Measurements from ENCODE around the gene GTF3C1. TPM values are rescaled to one million over a fixed set of nuclear protein-coding genes. Genes with fewer than 3 reads are reported as not detected.

GTF3C1 gene
- total RNA-seq, 1 experiment from 2014 or later: 97.5 TPM

DNA sequence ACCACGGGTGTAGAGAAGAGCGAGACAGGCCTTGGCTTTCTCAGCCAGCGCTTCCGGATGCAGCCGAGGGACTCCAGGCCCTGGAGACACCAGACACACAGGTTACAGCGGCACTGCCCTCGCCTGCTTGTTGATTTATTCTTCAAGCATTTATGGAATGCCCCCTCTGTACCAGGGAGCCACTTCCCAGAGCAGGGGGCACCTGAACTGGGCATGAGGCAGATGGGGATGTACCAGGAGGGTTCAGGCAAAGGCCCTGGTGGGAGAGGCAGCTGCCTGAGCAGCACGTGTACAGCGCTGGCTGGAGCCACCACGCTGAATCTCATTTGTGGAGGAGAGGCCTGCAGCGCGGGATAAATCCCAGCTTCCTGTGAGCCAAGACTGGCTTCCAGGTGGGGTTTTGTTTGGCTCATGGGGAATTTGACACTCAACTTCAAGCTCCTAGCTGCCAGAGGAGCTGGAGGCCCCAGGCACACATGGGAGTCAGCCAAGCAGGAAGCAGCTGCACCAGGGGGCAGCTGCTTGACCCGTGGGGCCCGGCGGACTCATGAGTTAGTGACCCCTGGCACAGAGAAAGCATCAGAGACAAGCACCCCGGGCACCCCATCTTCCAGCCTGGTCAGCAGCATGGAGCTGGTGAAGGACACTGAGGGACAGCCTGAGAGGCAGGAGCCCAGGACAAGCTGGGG, 88.1 kb downstream of the GTF3C1 start:
- H3K79me2 ChIP-seq (ENCODE audit: low read length): no peaks in the 10 kb centered on the region
- CTCF ChIA-PET: no interaction called here
- no TSS peak for BruUV-seq (replicated peaks)
- no peak overlapping the region for H3K4me2 ChIP-seq (ENCODE audit: low read length)
- no peaks in the 10 kb centered on the region for H3K9me3 ChIP-seq (ENCODE audit: low read length)
- no peaks in the 10 kb centered on the region for H3K27me3 ChIP-seq (ENCODE audit: low read length)
- H3K9me2 ChIP-seq (replicated peaks; ENCODE audit: low read length): no peaks in the 10 kb centered on the region
- H4K20me1 ChIP-seq (ENCODE audit: low read length): no peaks in the 10 kb centered on the region
- no peak overlapping the region for H3K4me3 ChIP-seq (ENCODE audit: low read length)
- ATAC-seq (no peak), DNase-seq (no peak)
- no peak overlapping the region for H3K9ac ChIP-seq (ENCODE audit: low read length)
- no peaks in the 10 kb centered on the region for H3F3A ChIP-seq (ENCODE audit: low read length, unreplicated experiment)
- POLR2A ChIA-PET (ENCODE audit: unreplicated experiment): interaction anchor here (0.5 kb wide), 1 partner anchor 216 kb away, joined by 3 read pairs; no protein-coding TSS in a partner anchor
- intact Hi-C loops (cut with micrococcal nuclease): no loop called here
- H2AFZ ChIP-seq (ENCODE audit: low read length): no peak overlapping the region
- no peaks in the 10 kb centered on the region for H3K4me1 ChIP-seq (ENCODE audit: insufficient read depth, low read length)
- TF ChIP-seq EZH2phosphoT487 (IDR thresholded peaks at IDR 0.05; ENCODE audit: borderline replicate concordance, low read length): no peak
- no peak for TF ChIP-seq CTCF (conservative IDR thresholded peaks at IDR 0.05; ENCODE audit: low read depth, low read length)
- TF ChIP-seq EZH2 (IDR thresholded peaks at IDR 0.05; ENCODE audit: low read length, unreplicated experiment): no peak
- no peak overlapping the region for H3K27ac ChIP-seq (ENCODE audit: low read length)
- H3K36me3 ChIP-seq (ENCODE audit: low read depth, low read length): no peaks in the 10 kb centered on the region

GRCh38 chr16:27460663-27461482, 88.8 kb downstream of the GTF3C1 start:
- Histone ChIP-seq H3K9ac (ENCODE audit: low read length) (no peak overlapping the region), H3K27me3 (ENCODE audit: low read length) (no peaks in the 10 kb centered on the region), H3F3A (ENCODE audit: low read length, unreplicated experiment) (no peaks in the 10 kb centered on the region), H3K4me3 (ENCODE audit: low read length) (no peak overlapping the region), H3K9me3 (ENCODE audit: low read length) (no peaks in the 10 kb centered on the region), H3K4me1 (ENCODE audit: insufficient read depth, low read length) (no peaks in the 10 kb centered on the region), H3K4me2 (ENCODE audit: low read length) (no peak overlapping the region), H3K79me2 (ENCODE audit: low read length) (no peaks in the 10 kb centered on the region), H2AFZ (ENCODE audit: low read length) (no peak overlapping the region), H3K27ac (ENCODE audit: low read length) (no peak overlapping the region), H3K9me2 (replicated peaks; ENCODE audit: low read length) (no peaks in the 10 kb centered on the region), H4K20me1 (ENCODE audit: low read length) (no peaks in the 10 kb centered on the region), H3K36me3 (ENCODE audit: low read depth, low read length) (no peaks in the 10 kb centered on the region)
- no peak for TF ChIP-seq EZH2phosphoT487 (IDR thresholded peaks at IDR 0.05; ENCODE audit: borderline replicate concordance, low read length)
- TF ChIP-seq CTCF (conservative IDR thresholded peaks at IDR 0.05; ENCODE audit: low read depth, low read length): no peak
- no peak for TF ChIP-seq EZH2 (IDR thresholded peaks at IDR 0.05; ENCODE audit: low read length, unreplicated experiment)
- intact Hi-C loops (cut with micrococcal nuclease): no loop called here
- no TSS peak for BruUV-seq (replicated peaks)
- CTCF ChIA-PET: no interaction called here
- POLR2A ChIA-PET (ENCODE audit: unreplicated experiment): no interaction called here
- no peak for ATAC-seq
- DNase-seq: no peak

- CTCF ChIA-PET: no interaction called here
- H3K36me3 ChIP-seq (ENCODE audit: low read depth, low read length): no peaks in the 10 kb centered on the region
Observed at GRCh38 chr16:27460213-27460612, 89.5 kb downstream of the GTF3C1 start.

More at GRCh38 chr16:27460213-27460612, 89.5 kb downstream of the GTF3C1 start:
- Histone ChIP-seq H3K79me2 (ENCODE audit: low read length) (no peaks in the 10 kb centered on the region), H4K20me1 (ENCODE audit: low read length) (no peaks in the 10 kb centered on the region), H3K9ac (ENCODE audit: low read length) (no peak overlapping the region), H2AFZ (ENCODE audit: low read length) (no peak overlapping the region), H3K4me1 (ENCODE audit: insufficient read depth, low read length) (no peaks in the 10 kb centered on the region), H3F3A (ENCODE audit: low read length, unreplicated experiment) (no peaks in the 10 kb centered on the region), H3K9me3 (ENCODE audit: low read length) (no peaks in the 10 kb centered on the region), H3K27ac (ENCODE audit: low read length) (no peak overlapping the region), H3K4me3 (ENCODE audit: low read length) (no peak overlapping the region), H3K4me2 (ENCODE audit: low read length) (no peak overlapping the region), H3K27me3 (ENCODE audit: low read length) (no peaks in the 10 kb centered on the region), H3K9me2 (replicated peaks; ENCODE audit: low read length) (no peaks in the 10 kb centered on the region)
- POLR2A ChIA-PET (ENCODE audit: unreplicated experiment): no interaction called here
- DNase-seq (no peak), ATAC-seq (no peak)
- TF ChIP-seq EZH2 (IDR thresholded peaks at IDR 0.05; ENCODE audit: low read length, unreplicated experiment) (no peak), CTCF (conservative IDR thresholded peaks at IDR 0.05; ENCODE audit: low read depth, low read length) (no peak), EZH2phosphoT487 (IDR thresholded peaks at IDR 0.05; ENCODE audit: borderline replicate concordance, low read length) (no peak)
- intact Hi-C loops (cut with micrococcal nuclease): no loop called here
- BruUV-seq (replicated peaks): no TSS peak
